Astrocyte of the spinal cord (primary cell): Measurements from ENCODE around the gene ADD2.

Experiments
- DNase-seq: peaks from one replicate; pipeline ENCODE4 v3.0.0; 2011; ENCODE audit warnings: low read depth, low spot score
- H3K4me3 ChIP-seq: 2 replicates; pipeline ENCODE4 v1.5.1; 2011; ENCODE audit warnings: low read depth, mild to moderate bottlenecking, low read length, moderate library complexity
- in situ Hi-C: cut with HindIII; loops from 2 replicates; pipeline ENCODE4 v1.10.0; 2017; ENCODE audit warnings: low sequenced_read_pairs
- TF ChIP-seq, protein P1 (sequence below): IDR thresholded peaks from 2 replicates; pipeline ENCODE4 v1.5.1; 2012; ENCODE audit warnings: low read depth, mild to moderate bottlenecking, low read length, inconsistent platforms

The ADD2 gene

DNA sequence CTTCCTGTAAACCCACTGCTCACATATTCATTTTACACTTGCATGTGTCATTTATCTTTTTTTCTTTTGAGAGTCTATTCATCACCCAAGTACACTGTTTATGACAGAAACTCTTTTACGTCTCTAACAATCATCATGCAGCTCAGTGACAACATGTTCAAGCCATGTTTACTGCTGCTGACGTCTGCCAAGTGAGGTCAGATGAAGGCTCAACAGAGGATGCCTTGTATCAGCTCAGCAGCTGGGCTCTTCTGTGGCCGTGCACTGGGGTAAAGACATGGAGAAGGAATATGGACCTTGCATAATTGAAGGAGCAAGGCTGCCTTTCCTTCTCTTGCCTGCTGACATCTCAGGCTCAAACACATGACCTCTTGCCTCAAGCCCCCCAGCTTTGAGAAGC lies 99.6 kb downstream of the ADD2 start:
- no peak for DNase-seq
- in situ Hi-C loops, result no loop called here

GRCh38 chr2:70664525-70664924 lies 103.5 kb downstream of the ADD2 start:
- TF ChIP-seq, protein P1, sequence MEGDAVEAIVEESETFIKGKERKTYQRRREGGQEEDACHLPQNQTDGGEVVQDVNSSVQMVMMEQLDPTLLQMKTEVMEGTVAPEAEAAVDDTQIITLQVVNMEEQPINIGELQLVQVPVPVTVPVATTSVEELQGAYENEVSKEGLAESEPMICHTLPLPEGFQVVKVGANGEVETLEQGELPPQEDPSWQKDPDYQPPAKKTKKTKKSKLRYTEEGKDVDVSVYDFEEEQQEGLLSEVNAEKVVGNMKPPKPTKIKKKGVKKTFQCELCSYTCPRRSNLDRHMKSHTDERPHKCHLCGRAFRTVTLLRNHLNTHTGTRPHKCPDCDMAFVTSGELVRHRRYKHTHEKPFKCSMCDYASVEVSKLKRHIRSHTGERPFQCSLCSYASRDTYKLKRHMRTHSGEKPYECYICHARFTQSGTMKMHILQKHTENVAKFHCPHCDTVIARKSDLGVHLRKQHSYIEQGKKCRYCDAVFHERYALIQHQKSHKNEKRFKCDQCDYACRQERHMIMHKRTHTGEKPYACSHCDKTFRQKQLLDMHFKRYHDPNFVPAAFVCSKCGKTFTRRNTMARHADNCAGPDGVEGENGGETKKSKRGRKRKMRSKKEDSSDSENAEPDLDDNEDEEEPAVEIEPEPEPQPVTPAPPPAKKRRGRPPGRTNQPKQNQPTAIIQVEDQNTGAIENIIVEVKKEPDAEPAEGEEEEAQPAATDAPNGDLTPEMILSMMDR, result no peak
- in situ Hi-C loops, result no loop called here
- no peak for DNase-seq
- no peak overlapping the region for H3K4me3 ChIP-seq

More for the DNA sequence above, 99.6 kb downstream of the ADD2 start:
- no peak overlapping the region for H3K4me3 ChIP-seq
- TF ChIP-seq, protein P1, result no peak

GRCh38 chr2:70663411-70663810 lies 104.6 kb downstream of the ADD2 start:
- in situ Hi-C loops, result no loop called here
- TF ChIP-seq, protein P1, result no peak
- H3K4me3 ChIP-seq, result no peak overlapping the region
- no peak for DNase-seq

DNA sequence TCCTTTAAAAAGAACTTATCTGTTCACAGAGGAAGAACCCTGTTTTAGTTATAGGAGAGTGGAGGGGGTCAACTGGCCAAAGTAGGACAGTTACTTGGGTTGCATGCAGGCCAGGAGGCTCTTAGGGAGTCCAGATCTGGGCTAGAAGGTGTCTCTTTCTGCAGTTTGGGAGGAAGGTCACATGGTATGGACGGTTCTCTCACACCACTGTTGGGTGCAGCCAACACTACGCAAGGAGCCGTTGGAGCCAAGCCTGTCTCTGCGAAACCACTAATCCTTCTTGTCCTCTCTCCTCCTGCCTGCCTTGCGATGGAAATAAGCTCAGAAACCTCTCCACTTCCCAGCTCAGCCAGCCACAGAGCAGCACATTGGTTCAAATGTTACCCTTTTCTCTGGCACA lies 108.4 kb downstream of the ADD2 start:
- in situ Hi-C loops, result no loop called here
- TF ChIP-seq, protein P1, result no peak
- DNase-seq, result no peak
- H3K4me3 ChIP-seq, result no peak overlapping the region

- in situ Hi-C loops, result no loop called here
- no peak for DNase-seq
- H3K4me3 ChIP-seq, result no peak overlapping the region
- TF ChIP-seq, protein P1, result no peak
Measured at GRCh38 chr2:70658476-70658875, 109.5 kb downstream of the ADD2 start.

DNA sequence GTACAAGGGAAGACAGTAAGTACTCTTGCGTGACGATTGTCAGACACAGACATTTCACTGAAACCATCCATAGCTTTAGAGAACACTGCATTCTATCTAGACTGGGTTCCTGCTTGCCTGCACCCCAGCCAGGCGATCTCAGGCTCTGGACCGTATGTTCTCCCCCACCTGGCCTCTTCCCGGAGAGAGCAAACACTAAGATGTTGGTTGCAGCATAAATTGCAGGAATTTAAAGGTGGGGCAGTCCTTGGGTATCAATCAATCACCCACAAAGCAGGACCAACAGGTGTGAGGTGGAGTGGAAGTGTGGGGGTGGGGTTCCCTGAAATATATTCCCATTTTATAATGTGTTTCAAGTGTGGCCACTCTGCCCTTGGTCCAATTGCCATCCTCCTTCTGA lies 110.8 kb downstream of the ADD2 start:
- no peak overlapping the region for H3K4me3 ChIP-seq
- TF ChIP-seq, protein P1, result no peak
- no peak for DNase-seq
- in situ Hi-C loops, result no loop called here
